Cardiac atrium fibroblast (primary cell): ENCODE measurements around the gene RASAL3. TPM values are rescaled to one million over a fixed set of nuclear protein-coding genes. Genes with fewer than 3 reads are reported as not detected.

Experiments
- total RNA-seq: library from RNA; depleted of rRNA; stranded (reverse); fragments of >200 nt; gene quantifications from 2 replicates; pipeline ENCODE4 v1.2.3, GENCODE V29; 2015

The RASAL3 gene
- 0.16 TPM in 1 of 2 replicates, not detected in the other for total RNA-seq

GRCh38 chr19:15464394-15465385 lies at the start of gene RASAL3:
TSS of gene RASAL3 (minus strand) at chr19:15464544. CDS start at chr19:15464358, 186 bp downstream.

GRCh38 chr19:15508035-15508710 lies 43.8 kb upstream of the RASAL3 start, which contains the start of gene CYP4F22:
TSS of gene CYP4F22 (plus strand) at chr19:15508525. CDS start at chr19:15525337, 16,812 bp downstream.

GRCh38 chr19:15479391-15480345 lies 15.3 kb upstream of the RASAL3 start, which contains the start of gene PGLYRP2:
TSS of gene PGLYRP2 (minus strand) at chr19:15479501. CDS start at chr19:15479371, 130 bp downstream.

GRCh38 chr19:15449620-15450527 lies 14.5 kb downstream of the RASAL3 start, which contains the start of gene WIZ:
TSS of gene WIZ (minus strand) at chr19:15449956. CDS start at chr19:15448307, 1,649 bp downstream.

GRCh38 chr19:15418579-15419412 lies 45.5 kb downstream of the RASAL3 start, which contains the start of gene AKAP8L:
TSS of gene AKAP8L (minus strand) at chr19:15418988. CDS start at chr19:15418923, 65 bp downstream.

Other genes with a start within 250 kb of the RASAL3 start
- gene EPHX3, start 232.1 kb downstream of the RASAL3 start, total RNA-seq = not detected in 2 replicates
- 12.8 and 18.6 TPM in 2 replicates for gene BRD4, start 132.0 kb downstream of the RASAL3 start, total RNA-seq
- gene AKAP8, start 84.8 kb downstream of the RASAL3 start, total RNA-seq = 10.7 and 12.6 TPM in 2 replicates
- 47.8 and 68.0 TPM in 2 replicates for gene AKAP8L, start 45.6 kb downstream of the RASAL3 start, total RNA-seq
- gene WIZ, start 14.6 kb downstream of the RASAL3 start, total RNA-seq = 27.5 and 34.1 TPM in 2 replicates
- gene PGLYRP2, start 15.0 kb upstream of the RASAL3 start, total RNA-seq = not detected in 2 replicates
- not detected in 2 replicates for gene CYP4F22, start 44.0 kb upstream of the RASAL3 start, total RNA-seq
- not detected in 2 replicates for gene CYP4F8, start 150.7 kb upstream of the RASAL3 start, total RNA-seq
- not detected in 2 replicates for gene CYP4F3, start 176.4 kb upstream of the RASAL3 start, total RNA-seq
- gene CYP4F12, start 208.5 kb upstream of the RASAL3 start, total RNA-seq = not detected in 2 replicates